Natural killer cell (primary cell): ENCODE data around the gene STYXL1. TPM values are rescaled to one million over a fixed set of nuclear protein-coding genes. Genes with fewer than 3 reads are reported as not detected.

Experiments used
- ATAC-seq, 3 donors: fragments of 150-1000 bp in 2 of 3; fragments of 200-7000 bp in 1 of 3; cut with Tn5 transposase; 1 replicate in 1 of 3; 2 replicates in 2 of 3; pipeline ENCODE4 v1.10.0; 2021; ENCODE audit warnings: mild to moderate bottlenecking in 2 of 3, moderate library complexity in 2 of 3
- DNase-seq, 2 donors: peaks; one replicate each; pipeline versions ENCODE4 v3.0.0 to v3.0.0-alpha.2; 2013 to 2021; ENCODE audit warnings: mixed read lengths in 1 of 2
- H3K27ac ChIP-seq: one replicate; pipeline ENCODE4 v1.5.1; 2013; ENCODE audit warnings: mild to moderate bottlenecking, low read length
- H3K27me3 ChIP-seq: one replicate; pipeline ENCODE4 v1.6.1; 2013; ENCODE audit warnings: low read length; ENCODE audit not compliant: control insufficient read depth, insufficient read depth
- H3K36me3 ChIP-seq: one replicate; pipeline ENCODE4 v1.6.1; 2013; ENCODE audit warnings: low read length; ENCODE audit not compliant: control insufficient read depth, insufficient read depth
- H3K4me1 ChIP-seq: one replicate; pipeline ENCODE4 v1.6.1; 2013; ENCODE audit warnings: low read length; ENCODE audit not compliant: control insufficient read depth, insufficient read depth
- H3K4me3 ChIP-seq: one replicate; pipeline ENCODE4 v1.5.1; 2013; ENCODE audit warnings: low read length
- H3K9me3 ChIP-seq: one replicate; pipeline ENCODE4 v1.6.1; 2013; ENCODE audit warnings: low read length; ENCODE audit not compliant: control insufficient read depth, insufficient read depth
- H3K27ac Mint-ChIP-seq, 2 donors: one replicate each; pipeline ENCODE4 v1.8.0; 2022; ENCODE audit warnings: mild to moderate bottlenecking in 2 of 2, mixed read lengths in 2 of 2, moderate library complexity in 1 of 2
- H3K27me3 Mint-ChIP-seq, 2 donors: one replicate each; pipeline ENCODE4 v1.8.0; 2022; ENCODE audit warnings: low read depth in 2 of 2, mixed read lengths in 2 of 2
- H3K36me3 Mint-ChIP-seq: one replicate; pipeline ENCODE4 v1.8.0; 2022; ENCODE audit warnings: mixed read lengths
- H3K4me1 Mint-ChIP-seq, 2 donors: one replicate each; pipeline ENCODE4 v1.8.0; 2022; ENCODE audit warnings: mixed read lengths in 2 of 2
- H3K4me3 Mint-ChIP-seq: one replicate; pipeline ENCODE4 v1.8.0; 2022; ENCODE audit warnings: mild to moderate bottlenecking, moderate library complexity, mixed read lengths
- H3K9me3 Mint-ChIP-seq, 2 donors: one replicate each; pipeline ENCODE4 v1.8.0; 2022; ENCODE audit warnings: mixed read lengths in 2 of 2
- CTCF ChIP-seq: fragments of 200-600 bp; IDR thresholded peaks from one replicate; pipeline ENCODE4 v1.8.0; 2022; ENCODE audit warnings: antibody characterized with exemption
- WGBS: methylation state at CpG from one replicate; pipeline ENCODE4 v1.1.7; 2013; ENCODE audit warnings: missing lambda C conversion rate; ENCODE audit not compliant: insufficient coverage; 5-methylcytosine and 5-hydroxymethylcytosine counted together
- intact Hi-C: fragments of 100-400 bp; cut with micrococcal nuclease; formaldehyde crosslinking; loops from one replicate; pipeline ENCODE4 v1.14.2; 2022
- total RNA-seq, 4 donors: library from RNA; stranded (reverse); fragments of 120-200 nt in 1 of 4; gene quantifications; one replicate each; pipeline versions ENCODE4 v1.2.3 to v1.2.4, GENCODE V29; 2013 to 2022

STYXL1 gene
- total RNA-seq, 3 donors from 2014 or later (not counting 1 experiment from before 2014, with no cell fraction given), result 15.1 to 33.2 (median 18.8) TPM

DNA sequence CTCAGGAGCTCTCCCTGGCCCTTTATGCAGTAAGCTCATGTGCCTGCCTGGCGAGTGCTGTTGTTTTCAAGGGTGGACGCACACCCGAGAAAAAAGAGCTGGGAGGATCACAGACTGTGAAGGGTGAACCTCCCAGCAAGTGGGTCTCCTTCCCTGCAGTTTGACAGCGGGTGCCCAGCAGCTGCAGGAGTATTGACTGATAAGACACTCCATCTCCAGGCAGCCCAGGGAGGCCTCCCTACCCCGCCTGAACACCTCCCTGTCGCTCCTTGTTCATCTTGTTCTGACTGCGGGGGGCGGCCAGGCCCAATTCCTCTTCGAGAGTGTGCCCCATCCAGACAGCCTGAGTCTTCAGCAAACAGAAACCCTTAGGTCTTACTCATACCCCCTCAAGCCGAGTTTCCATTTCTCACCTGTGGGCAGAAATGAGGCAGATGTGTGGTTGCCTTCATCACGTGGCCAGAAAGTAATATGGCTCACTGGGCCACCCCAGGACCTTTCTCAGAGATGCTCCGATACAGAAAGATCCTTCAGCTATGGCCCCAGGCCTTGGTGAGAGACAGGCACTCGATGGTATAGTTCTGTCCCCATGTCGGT, 17.3 kb upstream of the STYXL1 start:
- Histone ChIP-seq H3K27me3 (no peaks in the 10 kb centered on the region), H3K4me3 (no peak overlapping the region), H3K36me3 (peaks cover 69% of the 10 kb centered on the region), H3K4me1 (no peaks in the 10 kb centered on the region), H3K9me3 (no peaks in the 10 kb centered on the region), H3K27ac (no peak overlapping the region)
- no peaks in the 10 kb centered on the region for H3K36me3 Mint-ChIP-seq
- H3K4me3 Mint-ChIP-seq, result no peak overlapping the region
- H3K27me3 Mint-ChIP-seq, result no peaks in the 10 kb centered on the region
- TF ChIP-seq CTCF, result no peak
- no peak overlapping the region for H3K27ac Mint-ChIP-seq
- ATAC-seq, result no peak
- intact Hi-C loops, result no loop called here
- no peaks in the 10 kb centered on the region for H3K4me1 Mint-ChIP-seq
- 91% methylated on average over 14 of the region's 14 CpGs for WGBS
- DNase-seq, result no peak
- H3K9me3 Mint-ChIP-seq, result no peaks in the 10 kb centered on the region

DNA sequence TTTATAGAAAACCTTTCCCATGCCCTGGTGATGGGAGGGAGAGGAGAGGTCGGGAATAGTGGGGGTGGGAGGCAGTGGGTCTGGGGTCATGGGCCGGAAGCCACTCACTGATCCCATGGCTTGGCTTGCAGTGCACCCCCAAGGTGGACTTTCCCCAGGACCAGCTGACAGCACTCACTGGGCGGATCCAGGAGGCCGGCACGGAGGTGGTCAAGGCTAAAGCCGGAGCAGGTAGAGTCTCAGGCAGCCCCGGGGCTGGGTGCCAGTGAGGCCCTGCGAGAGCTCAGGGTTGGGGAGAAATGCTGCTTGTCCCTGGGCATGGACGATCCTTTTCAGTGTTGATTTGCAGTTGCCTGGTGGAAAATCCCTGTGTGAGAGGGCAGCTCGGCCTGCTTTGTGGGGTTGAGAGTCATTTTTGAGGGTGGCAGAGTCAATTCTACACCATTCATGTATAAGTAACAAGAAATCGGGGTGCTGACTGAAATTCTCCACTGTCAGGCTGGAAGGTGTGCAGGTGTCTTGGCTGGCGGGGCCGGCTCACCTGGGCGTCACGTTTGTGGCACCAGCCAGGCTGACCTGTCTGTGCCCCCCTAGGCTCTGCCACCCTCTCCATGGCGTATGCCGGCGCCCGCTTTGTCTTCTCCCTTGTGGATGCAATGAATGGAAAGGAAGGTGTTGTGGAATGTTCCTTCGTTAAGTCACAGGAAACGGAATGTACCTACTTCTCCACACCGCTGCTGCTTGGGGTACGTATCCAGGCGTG, 16.6 kb upstream of the STYXL1 start:
- H3K4me1 ChIP-seq, result no peaks in the 10 kb centered on the region
- no peak for TF ChIP-seq CTCF
- H3K36me3 ChIP-seq, result peaks cover 76% of the 10 kb centered on the region
- H3K27me3 Mint-ChIP-seq, result no peaks in the 10 kb centered on the region
- WGBS, result 96% methylated on average over 24 of the region's 24 CpGs
- no peak for ATAC-seq
- no peak overlapping the region for H3K27ac ChIP-seq
- DNase-seq, result no peak
- H3K9me3 Mint-ChIP-seq, result no peaks in the 10 kb centered on the region
- no peak overlapping the region for H3K27ac Mint-ChIP-seq
- no peaks in the 10 kb centered on the region for H3K9me3 ChIP-seq
- H3K27me3 ChIP-seq, result no peaks in the 10 kb centered on the region
- H3K36me3 Mint-ChIP-seq, result no peaks in the 10 kb centered on the region
- H3K4me3 Mint-ChIP-seq, result no peak overlapping the region
- H3K4me1 Mint-ChIP-seq, result no peaks in the 10 kb centered on the region
- intact Hi-C loops, result no loop called here
- H3K4me3 ChIP-seq, result no peak overlapping the region

DNA sequence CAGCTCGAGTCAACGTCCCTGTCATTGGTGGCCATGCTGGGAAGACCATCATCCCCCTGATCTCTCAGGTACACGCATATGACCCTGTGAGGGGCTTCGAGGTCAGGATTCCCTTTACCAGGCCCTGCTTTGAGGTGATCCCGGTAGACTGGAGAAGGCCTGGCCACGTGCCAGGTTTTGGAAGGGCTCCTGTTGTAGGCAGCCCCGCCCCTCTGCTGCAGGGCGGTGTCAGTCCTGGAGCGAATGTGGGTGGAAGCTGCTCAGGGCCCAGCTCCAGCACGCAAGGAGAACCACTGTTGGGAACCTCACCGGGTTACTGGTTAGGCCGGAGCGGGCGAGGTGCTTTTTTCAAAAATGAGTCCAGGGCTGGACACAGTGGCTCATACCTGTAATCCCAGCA, 15.7 kb upstream of the STYXL1 start:
- TF ChIP-seq CTCF, result no peak
- Histone ChIP-seq H3K9me3 (no peaks in the 10 kb centered on the region), H3K36me3 (peaks cover 85% of the 10 kb centered on the region), H3K27me3 (no peaks in the 10 kb centered on the region), H3K4me3 (no peak overlapping the region), H3K4me1 (no peaks in the 10 kb centered on the region), H3K27ac (no peak overlapping the region)
- intact Hi-C loops, result no loop called here
- no peaks in the 10 kb centered on the region for H3K27me3 Mint-ChIP-seq
- no peak overlapping the region for H3K27ac Mint-ChIP-seq
- WGBS, result 97% methylated on average over 14 of the region's 14 CpGs
- no peak for DNase-seq
- no peaks in the 10 kb centered on the region for H3K9me3 Mint-ChIP-seq
- no peak for ATAC-seq
- no peaks in the 10 kb centered on the region for H3K36me3 Mint-ChIP-seq
- no peak overlapping the region for H3K4me3 Mint-ChIP-seq
- H3K4me1 Mint-ChIP-seq, result no peaks in the 10 kb centered on the region
